ENCODE results near the gene GNG14.
A peak's percentile ranks its signal among the peaks of the same experiment; 100 is the strongest.
"Not testable (repeated sequence)": the region's sequence is repeated elsewhere in the genome, so short reads cannot be mapped to it uniquely, and the experiment has no call there.

The GNG14 gene

GRCh38 chr19:12695096-12695495, 7.3 kb downstream of the GNG14 start:
- H3K4me3 ChIP-seq (ENCODE audit: low read depth, low read length) = no peak overlapping the region

GRCh38 chr19:12695514-12695913, 7.7 kb downstream of the GNG14 start:
- H3K4me3 ChIP-seq (ENCODE audit: low read depth, low read length) = peak overlapping the region; percentile 27

GRCh38 chr19:12695997-12696365, 8.2 kb downstream of the GNG14 start:
- H3K4me3 ChIP-seq (ENCODE audit: low read depth, low read length) = peak overlapping the region; percentile 88

- peak within 1 kb of the TSS; percentile 88 for H3K4me3 ChIP-seq (ENCODE audit: low read depth, low read length)
Observed at GRCh38 chr19:12696366-12697335, 8.9 kb downstream of the GNG14 start, which contains the start of gene FBXW9. Gene FBXW9 (minus strand): TSS chr19:12696631. CDS start chr19:12696581, 50 bp downstream.

GRCh38 chr19:12697425-12697824, 9.6 kb downstream of the GNG14 start:
- not testable (repeated sequence) for H3K4me3 ChIP-seq (ENCODE audit: low read depth, low read length)

- no peak overlapping the region for H3K4me3 ChIP-seq (ENCODE audit: low read depth, low read length)
Observed at GRCh38 chr19:12698138-12698537, 10.3 kb downstream of the GNG14 start.

GRCh38 chr19:12701596-12702282, 13.9 kb downstream of the GNG14 start:
- no peak overlapping the region for H3K4me3 ChIP-seq (ENCODE audit: low read depth, low read length)

- no peak overlapping the region for H3K4me3 ChIP-seq (ENCODE audit: low read depth, low read length)
Observed at GRCh38 chr19:12703046-12703445, 15.2 kb downstream of the GNG14 start.

GRCh38 chr19:12705169-12705568, 17.4 kb downstream of the GNG14 start:
- H3K4me3 ChIP-seq (ENCODE audit: low read depth, low read length) = no peak overlapping the region

GRCh38 chr19:12705654-12706331, 18.0 kb downstream of the GNG14 start:
- no peak overlapping the region for H3K4me3 ChIP-seq (ENCODE audit: low read depth, low read length)

- no peak overlapping the region for H3K4me3 ChIP-seq (ENCODE audit: low read depth, low read length)
Observed at GRCh38 chr19:12706332-12706718, 18.5 kb downstream of the GNG14 start.

GRCh38 chr19:12708641-12709040, 20.8 kb downstream of the GNG14 start:
- H3K4me3 ChIP-seq (ENCODE audit: low read depth, low read length) = no peak overlapping the region

GRCh38 chr19:12711187-12711586, 23.4 kb downstream of the GNG14 start:
- H3K4me3 ChIP-seq (ENCODE audit: low read depth, low read length) = no peak overlapping the region

- not testable (repeated sequence) for H3K4me3 ChIP-seq (ENCODE audit: low read depth, low read length)
Observed at GRCh38 chr19:12712077-12712476, 24.3 kb downstream of the GNG14 start.

- H3K4me3 ChIP-seq (ENCODE audit: low read depth, low read length) = not testable (repeated sequence)
Observed at GRCh38 chr19:12713304-12713703, 25.5 kb downstream of the GNG14 start.

- H3K4me3 ChIP-seq (ENCODE audit: low read depth, low read length) = no peak overlapping the region
Observed at GRCh38 chr19:12715102-12715501, 27.3 kb downstream of the GNG14 start.

- H3K4me3 ChIP-seq (ENCODE audit: low read depth, low read length) = no peak overlapping the region
Observed at GRCh38 chr19:12715929-12716328, 28.1 kb downstream of the GNG14 start.

GRCh38 chr19:12720296-12720695, 32.5 kb downstream of the GNG14 start:
- H3K4me3 ChIP-seq (ENCODE audit: low read depth, low read length) = no peak overlapping the region

GRCh38 chr19:12720851-12721655, 33.3 kb downstream of the GNG14 start:
- H3K4me3 ChIP-seq (ENCODE audit: low read depth, low read length) = peak overlapping the region; percentile 89

All from iPS-11a (cell line).